IMR-90 (cell line): ENCODE measurements around the gene ESYT3. TPM values are rescaled to one million over a fixed set of nuclear protein-coding genes. Genes with fewer than 3 reads are reported as not detected.

ENCODE experiments used
- ATAC-seq: fragments of 200-7000 bp; cut with Tn5 transposase; 2 replicates; pipeline ENCODE4 v1.9.1; 2020; ENCODE audit warnings: low read depth, mild to moderate bottlenecking, moderate library complexity
- BruUV-seq: library from RNA; stranded (reverse); fragments of 400-500 nt; replicated peaks from 2 replicates; lab custom pipeline; 2021; lab: Mats Ljungman, UMichigan
- CTCF ChIA-PET: fragments of 300-600 bp; formaldehyde crosslinking; extraction: SDS; loops from one replicate; lab custom pipeline; 2021; ENCODE audit warnings: antibody characterized with exemption; lab: Yijun Ruan, JAX
- POLR2A ChIA-PET: fragments of 300-600 bp; sonication (Branson Sonifier 250); formaldehyde crosslinking; loops from one replicate; lab custom pipeline; 2022; ENCODE audit warnings: antibody characterized with exemption; ENCODE audit not compliant: unreplicated experiment; lab: Charles Lee
- DNase-seq: peaks from one replicate; pipeline ENCODE4 v3.0.0; 2013
- H2AFZ ChIP-seq: replicated peaks from 2 replicates; pipeline ENCODE3; 2013; ENCODE audit warnings: low read length, mild to moderate bottlenecking; ENCODE audit not compliant: poor library complexity
- H2AK5ac ChIP-seq: 2 replicates; pipeline ENCODE4 v1.6.1; 2013; ENCODE audit warnings: low read depth, low read length, inconsistent platforms
- H2AK9ac ChIP-seq: replicated peaks from 2 replicates; pipeline ENCODE3; 2013; ENCODE audit warnings: mild to moderate bottlenecking, low read depth, low read length, moderate library complexity; ENCODE audit not compliant: poor library complexity
- H2BK120ac ChIP-seq: 2 replicates; pipeline ENCODE4 v1.6.1; 2013; ENCODE audit warnings: low read depth, low read length, inconsistent platforms
- H2BK15ac ChIP-seq: 3 replicates; pipeline ENCODE4 v1.6.1; 2013; ENCODE audit warnings: low read depth, low read length, inconsistent platforms
- H2BK20ac ChIP-seq: 2 replicates; pipeline ENCODE4 v1.6.1; 2013; ENCODE audit warnings: low read depth, mild to moderate bottlenecking, inconsistent platforms, low read length, moderate library complexity
- H2BK5ac ChIP-seq: 2 replicates; pipeline ENCODE4 v1.6.1; 2013; ENCODE audit warnings: mild to moderate bottlenecking, low read depth, low read length, inconsistent platforms; ENCODE audit not compliant: poor library complexity, severe bottlenecking
- H3K14ac ChIP-seq: replicated peaks from 2 replicates; pipeline ENCODE4 v1.6.1; 2013; ENCODE audit warnings: low read depth, low read length, inconsistent platforms
- H3K18ac ChIP-seq: 2 replicates; pipeline ENCODE4 v1.6.1; 2013; ENCODE audit warnings: low read depth, low read length, control low read depth
- H3K23ac ChIP-seq: 2 replicates; pipeline ENCODE4 v1.6.1; 2013; ENCODE audit warnings: low read depth, low read length, inconsistent platforms
- H3K27ac ChIP-seq: 2 replicates; pipeline ENCODE4 v1.5.1; 2013; ENCODE audit warnings: mild to moderate bottlenecking, control low read depth, low read length; ENCODE audit not compliant: insufficient read depth
- H3K27me3 ChIP-seq: 2 replicates; pipeline ENCODE4 v1.6.1; 2013; ENCODE audit warnings: low read length; ENCODE audit not compliant: control insufficient read depth, insufficient read depth
- H3K36me3 ChIP-seq: 2 replicates; pipeline ENCODE4 v1.6.1; 2013; ENCODE audit warnings: low read length, mixed read lengths; ENCODE audit not compliant: control insufficient read depth, insufficient read depth
- H3K4ac ChIP-seq: 2 replicates; pipeline ENCODE4 v1.6.1; 2013; ENCODE audit warnings: low read depth, low read length, inconsistent platforms
- H3K4me1 ChIP-seq: 2 replicates; pipeline ENCODE4 v1.6.1; 2013; ENCODE audit warnings: low read length, mixed read lengths; ENCODE audit not compliant: control insufficient read depth, insufficient read depth
- H3K4me2 ChIP-seq: 2 replicates; pipeline ENCODE4 v1.6.1; 2013; ENCODE audit warnings: low read depth, mild to moderate bottlenecking, control low read depth, low read length, moderate library complexity
- H3K4me3 ChIP-seq: 2 replicates; pipeline ENCODE4 v1.5.1; 2013; ENCODE audit warnings: low read depth, mild to moderate bottlenecking, control low read depth, low read length, moderate library complexity; ENCODE audit not compliant: insufficient read depth
- H3K56ac ChIP-seq: 2 replicates; pipeline ENCODE4 v1.6.1; 2013; ENCODE audit warnings: low read length, inconsistent platforms; ENCODE audit not compliant: insufficient read depth; ENCODE audit errors: extremely low read depth
- H3K79me1 ChIP-seq, 2 experiments: 2 replicates each; pipeline ENCODE4 v1.6.1; 2013; ENCODE audit warnings: low read length in 2 of 2, inconsistent platforms in 1 of 2, low read depth in 1 of 2
- H3K9ac ChIP-seq: 2 replicates; pipeline ENCODE4 v1.6.1; 2013; ENCODE audit warnings: low read depth, low read length, control low read depth
- H3K9me1 ChIP-seq: 2 replicates; pipeline ENCODE4 v1.6.1; 2013; ENCODE audit warnings: low read length, inconsistent platforms; ENCODE audit not compliant: insufficient read depth
- H3K9me3 ChIP-seq: 2 replicates; pipeline ENCODE4 v1.6.1; 2013; ENCODE audit warnings: low read length; ENCODE audit not compliant: control insufficient read depth, insufficient read depth
- H4K20me1 ChIP-seq: 2 replicates; pipeline ENCODE4 v1.6.1; 2013; ENCODE audit warnings: low read length, inconsistent platforms; ENCODE audit not compliant: insufficient read depth
- H4K5ac ChIP-seq: 2 replicates; pipeline ENCODE4 v1.6.1; 2013; ENCODE audit warnings: mild to moderate bottlenecking, low read depth, low read length, control low read depth
- H4K8ac ChIP-seq, 2 experiments: 2 replicates each; pipeline ENCODE4 v1.6.1; 2013; ENCODE audit warnings: low read depth in 2 of 2, low read length in 2 of 2, control low read depth in 1 of 2, inconsistent platforms in 1 of 2
- H4K91ac ChIP-seq: 2 replicates; pipeline ENCODE4 v1.6.1; 2013; ENCODE audit warnings: low read depth, low read length, inconsistent platforms; ENCODE audit not compliant: insufficient read depth
- BHLHE40 ChIP-seq: fragments of 150-350 bp; IDR thresholded peaks from 2 replicates; pipeline ENCODE4 v1.6.1; 2016; ENCODE audit warnings: mild to moderate bottlenecking, low read depth, low read length
- CEBPB ChIP-seq: IDR thresholded peaks from 2 replicates; pipeline ENCODE4 v1.6.1; 2012; ENCODE audit warnings: low read depth, low read length, improper control_type of control experiment
- CHD1 ChIP-seq: IDR thresholded peaks from 2 replicates; pipeline ENCODE4 v1.6.1; 2012; ENCODE audit warnings: low read depth, low read length, improper control_type of control experiment
- CTCF ChIP-seq: conservative IDR thresholded peaks from 2 replicates; pipeline ENCODE4 v1.5.1; 2012; ENCODE audit warnings: mild to moderate bottlenecking, low read depth, low read length, improper control_type of control experiment
- ELK1 ChIP-seq: fragments of 150-350 bp; IDR thresholded peaks from 2 replicates; pipeline ENCODE4 v1.6.1; 2016; ENCODE audit warnings: low read depth, mild to moderate bottlenecking, low read length, moderate library complexity, borderline replicate concordance
- FOS ChIP-seq: fragments of 150-350 bp; IDR thresholded peaks from 2 replicates; pipeline ENCODE4 v1.6.1; 2016; ENCODE audit warnings: low read depth, low read length
- MAFK ChIP-seq: IDR thresholded peaks from 2 replicates; pipeline ENCODE4 v1.6.1; 2012; ENCODE audit warnings: low read depth, low read length, improper control_type of control experiment
- MXI1 ChIP-seq: IDR thresholded peaks from 2 replicates; pipeline ENCODE4 v1.6.1; 2012; ENCODE audit warnings: low read depth, mild to moderate bottlenecking, low read length, moderate library complexity, borderline replicate concordance
- POLR2A ChIP-seq: IDR thresholded peaks from 2 replicates; pipeline ENCODE4 v1.6.1; 2012; ENCODE audit warnings: mild to moderate bottlenecking, low read depth, low read length
- RAD21 ChIP-seq: IDR thresholded peaks from 2 replicates; pipeline ENCODE4 v1.6.1; 2012; ENCODE audit warnings: low read length, improper control_type of control experiment
- RCOR1 ChIP-seq: IDR thresholded peaks from 2 replicates; pipeline ENCODE4 v1.6.1; 2012; ENCODE audit warnings: mild to moderate bottlenecking, low read length, improper control_type of control experiment; ENCODE audit not compliant: insufficient replicate concordance
- RFX5 ChIP-seq: IDR thresholded peaks from 2 replicates; pipeline ENCODE4 v1.8.0; 2012; ENCODE audit warnings: low read depth, mild to moderate bottlenecking, low read length, moderate library complexity
- SMC3 ChIP-seq: fragments of 150-350 bp; IDR thresholded peaks from 2 replicates; pipeline ENCODE4 v1.6.1; 2016; ENCODE audit warnings: low read depth, mild to moderate bottlenecking, antibody characterized with exemption, low read length, moderate library complexity
- USF2 ChIP-seq: fragments of 150-350 bp; IDR thresholded peaks from 2 replicates; pipeline ENCODE4 v1.6.1; 2017; ENCODE audit warnings: mild to moderate bottlenecking, antibody characterized with exemption, low read length, low read depth
- WGBS, 2 experiments: methylation state at CpG; one replicate each; pipeline versions ENCODE4 v1.1.5 to v1.1.7; 2013; ENCODE audit warnings: missing lambda C conversion rate in 2 of 2; ENCODE audit not compliant: insufficient read length in 1 of 2; ENCODE audit errors: extremely low coverage in 2 of 2; 5-methylcytosine and 5-hydroxymethylcytosine counted together
- dilution Hi-C: fragments of 300-500 bp; cut with HindIII; formaldehyde crosslinking; loops from one replicate; pipeline ENCODE4 v1.14.3; 2018; ENCODE audit warnings: low sequenced_read_pairs; ENCODE audit not compliant: unreplicated experiment
- in situ Hi-C: fragments of 300-500 bp; cut with MboI; formaldehyde crosslinking; loops from 3 replicates; pipeline ENCODE4 v1.14.3; 2019; ENCODE audit warnings: low sequenced_read_pairs, inconsistent platforms, mixed read lengths
- intact Hi-C: fragments of 100-400 bp; cut with micrococcal nuclease; formaldehyde crosslinking; loops from 2 replicates; pipeline ENCODE4 v1.10.0; 2022
- polyA plus RNA-seq, 3 experiments: library from polyadenylated mRNA; depleted of rRNA; stranded (reverse); fragments of >200 nt; gene quantifications; 2 replicates each; pipeline ENCODE4 v1.2.3, GENCODE V29; 2012; ENCODE audit warnings: low replicate concordance in 1 of 3
- total RNA-seq: library from RNA; depleted of rRNA; stranded (reverse); fragments of >200 nt; gene quantifications from 2 replicates; pipeline ENCODE4 v1.2.3, GENCODE V29; 2012

ESYT3 gene
- total and polyA plus RNA-seq, 2 of the 4 experiments (the other 2 are of a cell fraction) = under 0.01 to 0.02 TPM

GRCh38 chr3:138406606-138407005, 27.8 kb upstream of the ESYT3 start:
- no peaks in the 10 kb centered on the region for H3K79me1 ChIP-seq
- no peaks in the 10 kb centered on the region for H3K4me1 ChIP-seq
- H2AK9ac ChIP-seq = no peak overlapping the region
- in situ Hi-C loops = no loop called here
- peaks cover 26% of the 10 kb centered on the region for H3K36me3 ChIP-seq
- dilution Hi-C loops = no loop called here
- no peak overlapping the region for H2AK5ac ChIP-seq
- no peaks in the 10 kb centered on the region for H4K20me1 ChIP-seq
- H2BK15ac ChIP-seq = no peak overlapping the region
- TF ChIP-seq CTCF = no peak
- TF ChIP-seq BHLHE40 = no peak
- TF ChIP-seq CHD1 = no peak
- no peak for TF ChIP-seq POLR2A
- TF ChIP-seq CEBPB = no peak
- TF ChIP-seq RAD21 = no peak
- TF ChIP-seq USF2 = no peak
- TF ChIP-seq FOS = no peak
- no peak for TF ChIP-seq ELK1
- no peak for TF ChIP-seq RCOR1
- TF ChIP-seq MAFK = no peak
- TF ChIP-seq SMC3 = no peak
- no peak for TF ChIP-seq MXI1
- TF ChIP-seq RFX5 = no peak
- H3K14ac ChIP-seq = no peak overlapping the region
- H4K5ac ChIP-seq = no peak overlapping the region
- peaks cover 9% of the 10 kb centered on the region for H3K9me1 ChIP-seq
- H3K9ac ChIP-seq = no peak overlapping the region
- H2BK120ac ChIP-seq = no peak overlapping the region
- ChIA-PET POLR2A (no interaction called here), CTCF (interaction anchor here (0.8 kb wide), 1 partner anchor 11 kb away, joined by 3 read pairs; no protein-coding TSS in a partner anchor)
- H3K23ac ChIP-seq = no peak overlapping the region
- H3K56ac ChIP-seq = no peak overlapping the region
- no peak overlapping the region for H3K4me2 ChIP-seq
- no peak overlapping the region for H4K91ac ChIP-seq
- no TSS peak for BruUV-seq
- no peak for ATAC-seq
- H3K27ac ChIP-seq = no peak overlapping the region
- no peak for DNase-seq
- H3K9me3 ChIP-seq = no peaks in the 10 kb centered on the region
- no peak overlapping the region for H2BK5ac ChIP-seq
- H3K4me3 ChIP-seq = no peak overlapping the region
- H3K4ac ChIP-seq = no peak overlapping the region
- intact Hi-C loops = no loop called here
- H4K8ac ChIP-seq = no peak overlapping the region
- 83% methylated on average over 1 of the region's 2 CpGs; no CpG with 5 or more reads in 1 of the 2 experiments for WGBS, 2 experiments
- H3K27me3 ChIP-seq = no peaks in the 10 kb centered on the region
- no peak overlapping the region for H3K18ac ChIP-seq
- no peak overlapping the region for H2AFZ ChIP-seq
- H2BK20ac ChIP-seq = no peak overlapping the region
